Thoracic aorta (tissue), 2 donors: Measurements from ENCODE around the gene LMO7. TPM values are rescaled to one million over a fixed set of nuclear protein-coding genes. Genes with fewer than 3 reads are reported as not detected.

Experiments used
- ATAC-seq: fragments of 150-250 bp; one replicate; pipeline ENCODE4 v1.8.0; 2017; ENCODE audit warnings: low read depth; ENCODE audit not compliant: insufficient number of reproducible peaks, low FRiP score
- DNase-seq: peaks from one replicate; pipeline ENCODE4 v3.0.0-alpha.2; 2020; ENCODE audit warnings: low spot score
- H3K27ac ChIP-seq, 2 donors: fragments of 200-600 bp; sonication (generic); 1 replicate in 1 of 2; 2 replicates in 1 of 2; pipeline ENCODE4 v1.5.1; 2016; ENCODE audit warnings: mild to moderate bottlenecking in 2 of 2, moderate library complexity in 2 of 2
- H3K27me3 ChIP-seq: fragments of 200-600 bp; sonication (generic); replicated peaks from 2 replicates; pipeline ENCODE4 v1.6.0; 2016; ENCODE audit warnings: mild to moderate bottlenecking; ENCODE audit not compliant: insufficient read depth
- H3K36me3 ChIP-seq: fragments of 200-600 bp; sonication (generic); one replicate; pipeline ENCODE4 v1.5.1; 2016
- H3K4me1 ChIP-seq, 2 donors: fragments of 200-600 bp; sonication (generic); 1 replicate in 1 of 2; 2 replicates in 1 of 2; pipeline versions ENCODE4 v1.5.1 to v1.6.0; 2016; ENCODE audit warnings: low read depth in 2 of 2, mild to moderate bottlenecking in 1 of 2; ENCODE audit not compliant: control insufficient read depth in 1 of 2
- H3K4me3 ChIP-seq: fragments of 200-600 bp; sonication (generic); 2 replicates; pipeline ENCODE4 v1.5.1; 2016; ENCODE audit warnings: mild to moderate bottlenecking
- H3K9me3 ChIP-seq: fragments of 200-600 bp; sonication (generic); 2 replicates; pipeline ENCODE4 v1.5.1; 2016
- total RNA-seq, 2 donors: library from RNA; depleted of rRNA; stranded (reverse); fragments of >200 nt; gene quantifications; one replicate each; pipeline versions ENCODE4 v1.1.0 to v1.2.3, GENCODE V29; 2016
- TF ChIP-seq, protein P1 (sequence below): fragments of 200-600 bp; sonication (generic); IDR thresholded peaks from one replicate; pipeline ENCODE4 v1.5.1; 2019; ENCODE audit warnings: antibody characterized with exemption

Gene LMO7
- total RNA-seq, 2 donors from 2014 or later = 76.3 to 89.9 TPM

DNA sequence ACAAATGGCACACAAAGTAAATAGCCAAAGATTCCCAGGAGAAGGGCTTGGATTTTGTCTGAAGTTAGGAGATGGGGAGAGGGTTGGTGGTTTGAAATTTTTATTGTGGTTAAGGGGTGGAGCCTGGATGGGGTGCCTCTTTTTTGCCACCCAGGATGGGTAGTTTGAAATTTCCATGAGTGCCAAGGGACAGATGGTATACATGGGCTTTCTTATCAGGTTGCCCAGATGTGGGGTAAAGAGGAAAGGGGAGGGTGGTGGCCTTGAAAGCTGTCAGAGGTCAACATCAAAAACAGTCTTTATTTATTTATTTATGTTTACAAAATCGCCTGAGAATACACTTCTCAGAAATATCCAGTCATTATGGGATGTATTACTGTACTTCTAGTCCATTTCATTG is 46.2 kb downstream of the LMO7 start:
- H3K27me3 ChIP-seq = no peaks in the 10 kb centered on the region
- H3K27ac ChIP-seq = no peak overlapping the region
- no peak for ATAC-seq
- H3K9me3 ChIP-seq = no peaks in the 10 kb centered on the region
- no peak overlapping the region for H3K4me3 ChIP-seq
- no peaks in the 10 kb centered on the region for H3K4me1 ChIP-seq
- DNase-seq = no peak
- TF ChIP-seq, protein P1, sequence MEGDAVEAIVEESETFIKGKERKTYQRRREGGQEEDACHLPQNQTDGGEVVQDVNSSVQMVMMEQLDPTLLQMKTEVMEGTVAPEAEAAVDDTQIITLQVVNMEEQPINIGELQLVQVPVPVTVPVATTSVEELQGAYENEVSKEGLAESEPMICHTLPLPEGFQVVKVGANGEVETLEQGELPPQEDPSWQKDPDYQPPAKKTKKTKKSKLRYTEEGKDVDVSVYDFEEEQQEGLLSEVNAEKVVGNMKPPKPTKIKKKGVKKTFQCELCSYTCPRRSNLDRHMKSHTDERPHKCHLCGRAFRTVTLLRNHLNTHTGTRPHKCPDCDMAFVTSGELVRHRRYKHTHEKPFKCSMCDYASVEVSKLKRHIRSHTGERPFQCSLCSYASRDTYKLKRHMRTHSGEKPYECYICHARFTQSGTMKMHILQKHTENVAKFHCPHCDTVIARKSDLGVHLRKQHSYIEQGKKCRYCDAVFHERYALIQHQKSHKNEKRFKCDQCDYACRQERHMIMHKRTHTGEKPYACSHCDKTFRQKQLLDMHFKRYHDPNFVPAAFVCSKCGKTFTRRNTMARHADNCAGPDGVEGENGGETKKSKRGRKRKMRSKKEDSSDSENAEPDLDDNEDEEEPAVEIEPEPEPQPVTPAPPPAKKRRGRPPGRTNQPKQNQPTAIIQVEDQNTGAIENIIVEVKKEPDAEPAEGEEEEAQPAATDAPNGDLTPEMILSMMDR = no peak
- no peaks in the 10 kb centered on the region for H3K36me3 ChIP-seq

GRCh38 chr13:75685239-75685697 is 49.1 kb downstream of the LMO7 start:
- ATAC-seq (no peak), DNase-seq (no peak)
- no peak overlapping the region for H3K4me3 ChIP-seq
- no peaks in the 10 kb centered on the region for H3K9me3 ChIP-seq
- H3K27me3 ChIP-seq = no peaks in the 10 kb centered on the region
- peak overlapping the region in 1 of 2 donors; percentile 4 for H3K27ac ChIP-seq
- TF ChIP-seq, protein P1 = no peak
- no peaks in the 10 kb centered on the region for H3K4me1 ChIP-seq
- no peaks in the 10 kb centered on the region for H3K36me3 ChIP-seq

DNA sequence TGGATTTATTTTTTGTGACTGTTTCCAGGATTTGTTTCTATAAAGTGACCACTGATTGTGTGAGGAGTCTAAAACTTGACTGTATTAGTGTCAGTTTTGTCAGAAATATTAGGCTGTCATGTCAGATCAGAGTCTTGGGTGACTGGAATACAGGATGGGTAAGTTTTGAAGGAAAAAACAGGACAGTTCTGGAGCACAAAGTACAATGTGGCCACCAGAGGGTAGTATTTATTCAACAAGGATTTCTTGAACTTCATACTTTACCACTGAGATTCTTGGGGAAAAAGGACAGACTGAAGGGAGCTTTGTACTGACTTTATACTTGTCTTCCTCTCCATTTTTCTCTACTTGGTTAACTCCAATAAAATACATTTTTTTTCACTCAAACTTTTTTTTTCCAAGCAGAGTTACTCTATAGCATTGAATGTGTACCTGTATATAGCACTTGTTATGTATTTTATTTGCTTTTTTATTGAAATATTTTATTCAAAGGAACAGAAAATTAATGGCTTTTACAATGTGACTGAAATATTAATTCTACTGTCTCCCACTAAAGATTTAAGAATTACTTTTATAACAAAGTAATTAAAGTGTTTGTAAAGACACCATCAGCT is 51.1 kb downstream of the LMO7 start:
- TF ChIP-seq, protein P1 = peak; percentile 39
- Histone ChIP-seq H3K27me3 (no peaks in the 10 kb centered on the region), H3K27ac (no peak overlapping the region), H3K36me3 (no peaks in the 10 kb centered on the region), H3K9me3 (no peaks in the 10 kb centered on the region), H3K4me3 (no peak overlapping the region), H3K4me1 (no peaks in the 10 kb centered on the region)
- ATAC-seq (no peak), DNase-seq (no peak)

DNA sequence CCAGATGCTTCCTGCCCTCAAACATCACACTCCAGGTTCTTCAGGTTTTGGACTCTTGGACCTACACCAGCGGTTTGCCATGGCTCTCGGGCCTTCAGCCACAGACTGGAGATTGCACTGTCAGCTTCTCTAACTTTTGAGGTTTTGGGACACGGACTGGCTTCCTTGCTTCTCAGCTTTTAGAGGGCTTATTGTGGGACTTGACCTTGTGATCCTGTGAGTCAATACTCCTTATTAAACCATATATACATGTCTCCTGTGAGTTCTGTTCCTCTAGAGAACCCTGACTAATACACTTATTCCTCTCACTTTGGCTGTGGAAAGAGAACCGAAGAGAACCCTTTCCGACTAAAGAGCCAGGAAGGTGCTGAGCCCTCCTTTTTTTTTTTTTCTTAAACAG is 53.6 kb downstream of the LMO7 start:
- DNase-seq (no peak), ATAC-seq (no peak)
- Histone ChIP-seq H3K4me3 (no peak overlapping the region), H3K27ac (no peak overlapping the region), H3K27me3 (no peaks in the 10 kb centered on the region), H3K9me3 (no peaks in the 10 kb centered on the region), H3K36me3 (no peaks in the 10 kb centered on the region), H3K4me1 (no peaks in the 10 kb centered on the region)
- TF ChIP-seq, protein P1 = no peak

DNA sequence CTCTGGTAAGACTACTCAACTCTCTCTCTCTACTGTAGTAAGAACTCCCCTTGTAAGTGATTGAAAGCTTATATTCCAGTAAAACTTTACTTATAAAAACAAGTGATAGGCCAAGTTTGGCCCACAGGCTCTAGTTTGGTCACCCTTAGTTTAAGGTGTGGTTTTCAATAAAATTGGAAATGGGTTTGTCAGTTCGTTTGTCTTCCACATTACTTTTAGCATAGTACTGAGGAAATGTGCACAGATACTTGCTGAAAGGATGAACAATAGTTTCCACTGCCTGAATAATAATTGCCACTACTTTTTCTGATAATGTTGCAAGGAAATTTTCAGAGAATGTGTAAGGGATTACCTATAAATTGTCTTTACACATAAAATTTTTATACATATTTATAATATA is 54.5 kb downstream of the LMO7 start:
- DNase-seq = no peak
- Histone ChIP-seq H3K36me3 (no peaks in the 10 kb centered on the region), H3K27ac (no peak overlapping the region), H3K4me3 (no peak overlapping the region), H3K27me3 (no peaks in the 10 kb centered on the region), H3K9me3 (no peaks in the 10 kb centered on the region), H3K4me1 (no peaks in the 10 kb centered on the region)
- TF ChIP-seq, protein P1 = no peak
- no peak for ATAC-seq
